Lung (tissue), 12 donors: ENCODE measurements around the gene CLCN6. TPM values are rescaled to one million over a fixed set of nuclear protein-coding genes. Genes with fewer than 3 reads are reported as not detected.

ENCODE experiments used
- ATAC-seq: fragments of 200-7000 bp; cut with Tn5 transposase; one replicate; pipeline ENCODE4 v1.9.1; 2020; ENCODE audit warnings: moderate number of reproducible peaks; ENCODE audit not compliant: insufficient read depth, low FRiP score
- DNase-seq, 3 donors: peaks; one replicate each; pipeline ENCODE4 v3.0.0-alpha.2; 2013 to 2017
- H3K27ac ChIP-seq, 2 donors: one replicate each; pipeline ENCODE4 v1.5.1; 2013; ENCODE audit warnings: mild to moderate bottlenecking in 2 of 2, moderate library complexity in 2 of 2, control low read depth in 1 of 2, inconsistent platforms in 1 of 2, low read depth in 1 of 2, low read length in 1 of 2
- H3K27me3 ChIP-seq, 3 donors: one replicate each; pipeline ENCODE4 v1.5.1; 2013; ENCODE audit warnings: low read length in 2 of 3; ENCODE audit not compliant: control insufficient read depth in 3 of 3, insufficient read depth in 3 of 3
- H3K36me3 ChIP-seq, 4 donors: one replicate each; pipeline ENCODE4 v1.5.1; 2013; ENCODE audit warnings: low read length in 4 of 4, mild to moderate bottlenecking in 1 of 4, moderate library complexity in 1 of 4; ENCODE audit not compliant: control insufficient read depth in 4 of 4, insufficient read depth in 4 of 4
- H3K4me1 ChIP-seq, 5 donors: one replicate each; pipeline ENCODE4 v1.5.1; 2013; ENCODE audit warnings: low read length in 5 of 5, mild to moderate bottlenecking in 2 of 5, moderate library complexity in 1 of 5; ENCODE audit not compliant: control insufficient read depth in 5 of 5, insufficient read depth in 5 of 5
- H3K4me3 ChIP-seq: one replicate; pipeline ENCODE4 v1.5.1; 2013; ENCODE audit warnings: mild to moderate bottlenecking, control low read depth, moderate library complexity
- H3K9ac ChIP-seq, 2 donors: one replicate each; pipeline ENCODE4 v1.5.1; 2013; ENCODE audit warnings: low read length in 2 of 2, control low read depth in 1 of 2; ENCODE audit not compliant: insufficient read depth in 1 of 2
- H3K9me3 ChIP-seq, 4 donors: one replicate each; pipeline ENCODE4 v1.5.1; 2013; ENCODE audit warnings: low read length in 3 of 4, mild to moderate bottlenecking in 1 of 4, moderate library complexity in 1 of 4; ENCODE audit not compliant: control insufficient read depth in 4 of 4, insufficient read depth in 3 of 4
- WGBS, 2 donors: extraction: QIAGEN DNeasy Blood & Tissue Kit; methylation state at CpG; one replicate each; pipeline ENCODE4 v1.1.7; 2013; 5-methylcytosine and 5-hydroxymethylcytosine counted together
- polyA plus RNA-seq, 2 donors: library from polyadenylated mRNA; stranded (reverse); fragments of 200-250 nt; gene quantifications; one replicate each; pipeline ENCODE4 v1.2.1, GENCODE V29; 2013
- total RNA-seq, 2 donors: library from RNA; depleted of rRNA in 1 of 2; stranded (reverse); fragments of >200 nt in 1 of 2; gene quantifications; one replicate each; pipeline ENCODE4 v1.2.1, GENCODE V29; 2014 to 2021
- TF ChIP-seq, protein P1 (sequence below): IDR thresholded peaks from 2 replicates; pipeline ENCODE4 v1.5.1; 2012; ENCODE audit warnings: mild to moderate bottlenecking; ENCODE audit errors: control extremely low read depth, extremely low read depth
- donor health status: control.
- donor health status: control.
- donor health status: Bipolar disorder and iron deficiency.
- donor health status: healthy.
- donor health status: DM: yes; HTN: yes; CAD: no.

CLCN6 gene
- total and polyA plus RNA-seq, 4 donors, result 16.7 to 35.7 (median 18.1) TPM

DNA sequence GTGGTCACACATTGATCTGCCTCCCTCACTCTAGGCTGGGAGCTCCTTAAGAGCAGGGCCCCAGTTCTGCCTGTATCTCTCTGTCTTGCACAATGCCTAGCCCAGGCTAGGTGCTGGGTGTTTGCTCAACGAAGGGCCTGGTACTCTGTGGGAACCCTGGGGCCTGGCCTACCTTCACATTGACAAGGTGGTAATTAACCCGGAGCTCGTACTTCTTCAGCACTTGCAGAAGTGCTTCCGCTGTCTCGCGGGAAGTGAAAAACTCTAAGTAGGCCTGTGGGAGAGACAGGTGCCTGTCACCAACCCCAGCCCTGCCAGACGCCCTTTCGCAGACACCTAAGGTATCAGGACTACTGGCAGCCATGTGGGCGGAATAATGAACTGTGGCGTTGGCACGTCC, 13.9 kb upstream of the CLCN6 start:
- WGBS, 2 donors, result 75 to 86% methylated on average over 11 of the region's 11 CpGs
- H3K36me3 ChIP-seq, result peaks cover 10 to 55% (median 33%) of the 10 kb centered on the region in 4 donors
- H3K27ac ChIP-seq, result peak overlapping the region; percentile 70 to 95
- no peaks in the 10 kb centered on the region for H3K9me3 ChIP-seq
- ATAC-seq, result no peak
- TF ChIP-seq, protein P1, sequence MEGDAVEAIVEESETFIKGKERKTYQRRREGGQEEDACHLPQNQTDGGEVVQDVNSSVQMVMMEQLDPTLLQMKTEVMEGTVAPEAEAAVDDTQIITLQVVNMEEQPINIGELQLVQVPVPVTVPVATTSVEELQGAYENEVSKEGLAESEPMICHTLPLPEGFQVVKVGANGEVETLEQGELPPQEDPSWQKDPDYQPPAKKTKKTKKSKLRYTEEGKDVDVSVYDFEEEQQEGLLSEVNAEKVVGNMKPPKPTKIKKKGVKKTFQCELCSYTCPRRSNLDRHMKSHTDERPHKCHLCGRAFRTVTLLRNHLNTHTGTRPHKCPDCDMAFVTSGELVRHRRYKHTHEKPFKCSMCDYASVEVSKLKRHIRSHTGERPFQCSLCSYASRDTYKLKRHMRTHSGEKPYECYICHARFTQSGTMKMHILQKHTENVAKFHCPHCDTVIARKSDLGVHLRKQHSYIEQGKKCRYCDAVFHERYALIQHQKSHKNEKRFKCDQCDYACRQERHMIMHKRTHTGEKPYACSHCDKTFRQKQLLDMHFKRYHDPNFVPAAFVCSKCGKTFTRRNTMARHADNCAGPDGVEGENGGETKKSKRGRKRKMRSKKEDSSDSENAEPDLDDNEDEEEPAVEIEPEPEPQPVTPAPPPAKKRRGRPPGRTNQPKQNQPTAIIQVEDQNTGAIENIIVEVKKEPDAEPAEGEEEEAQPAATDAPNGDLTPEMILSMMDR, result no peak
- H3K27me3 ChIP-seq, result no peaks in the 10 kb centered on the region
- H3K4me3 ChIP-seq, result no peak overlapping the region
- peaks cover 3 to 53% (median 9%) of the 10 kb centered on the region in 5 donors for H3K4me1 ChIP-seq
- no peak overlapping the region for H3K9ac ChIP-seq
- no peak for DNase-seq

DNA sequence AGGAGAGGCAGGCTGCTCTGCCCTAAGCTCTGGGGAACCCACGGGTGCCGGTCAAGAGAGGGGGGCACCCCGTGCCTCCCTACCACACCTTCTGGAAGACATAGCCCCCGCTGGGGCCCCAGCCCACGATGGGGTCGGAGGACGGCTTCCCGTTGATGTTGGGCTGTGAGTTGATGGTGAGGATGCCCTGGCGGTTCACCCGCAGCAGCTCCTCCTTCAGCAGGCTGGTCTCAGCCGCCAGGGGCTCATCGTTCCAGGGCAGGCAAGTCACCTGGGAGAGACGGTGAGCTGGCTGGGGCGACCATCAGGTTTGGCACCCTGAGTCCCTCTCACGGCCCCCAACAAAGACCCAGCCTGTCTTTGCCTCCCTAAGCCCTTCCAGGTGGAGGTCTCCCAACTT, 12.2 kb upstream of the CLCN6 start:
- Histone ChIP-seq H3K4me1 (peaks cover 0 to 37% (median 0%) of the 10 kb centered on the region in 5 donors), H3K27me3 (no peaks in the 10 kb centered on the region), H3K4me3 (no peak overlapping the region), H3K27ac (peak overlapping the region in 1 of 2 donors; percentile 70), H3K36me3 (peaks cover 10 to 52% (median 34%) of the 10 kb centered on the region in 4 donors), H3K9me3 (no peaks in the 10 kb centered on the region), H3K9ac (no peak overlapping the region)
- TF ChIP-seq, protein P1, result no peak
- ATAC-seq (no peak), DNase-seq (no peak)
- 95 to 96% methylated on average over 15 of the region's 15 CpGs for WGBS, 2 donors

DNA sequence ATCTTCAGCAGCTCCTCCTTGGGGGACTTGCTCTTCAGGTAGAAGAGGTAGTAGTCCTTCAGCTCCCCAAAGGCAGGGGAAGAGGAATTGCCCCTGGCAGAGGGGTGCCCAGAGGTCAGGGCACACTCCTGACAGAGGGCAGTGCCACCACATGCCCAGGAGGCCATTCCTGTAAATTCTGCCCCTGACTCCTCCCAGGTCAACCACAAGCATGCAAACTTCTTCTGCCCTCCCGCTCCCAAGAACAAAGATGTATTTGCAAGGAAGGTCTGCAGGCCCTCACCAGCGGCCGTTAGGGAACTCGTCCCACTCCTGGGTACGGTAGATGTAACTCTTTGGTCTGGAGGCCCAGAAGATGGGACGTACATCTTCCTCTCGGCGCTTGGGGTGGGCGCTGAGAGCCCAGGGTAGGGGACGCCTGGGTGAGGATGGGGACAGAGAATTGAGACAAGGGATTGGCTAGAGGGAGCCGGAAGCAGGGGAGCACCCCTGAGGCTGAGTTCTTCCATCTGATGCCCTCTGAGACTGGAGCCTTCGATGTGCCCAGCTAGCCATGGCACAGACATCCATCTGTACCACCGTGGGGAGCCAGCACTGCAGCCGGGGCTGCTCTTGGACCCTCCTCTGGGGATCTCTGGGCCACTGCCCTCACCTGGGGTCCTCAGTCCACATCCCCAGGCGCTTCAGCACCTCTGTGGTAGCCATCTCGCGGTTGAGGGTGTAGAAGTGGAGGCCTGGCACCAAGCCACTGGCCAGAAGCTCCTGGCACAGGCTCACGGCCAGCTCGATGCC, 11.3 kb upstream of the CLCN6 start:
- TF ChIP-seq, protein P1, result no peak

More for the DNA sequence above, 11.3 kb upstream of the CLCN6 start:
- no peak overlapping the region for H3K9ac ChIP-seq
- H3K4me1 ChIP-seq, result peaks cover 0 to 30% (median 0%) of the 10 kb centered on the region in 5 donors
- H3K4me3 ChIP-seq, result no peak overlapping the region
- H3K27me3 ChIP-seq, result no peaks in the 10 kb centered on the region
- ATAC-seq (no peak), DNase-seq (no peak)
- H3K9me3 ChIP-seq, result no peaks in the 10 kb centered on the region
- 91 to 94% methylated on average over 19 of the region's 19 CpGs for WGBS, 2 donors
- peak overlapping the region in 1 of 2 donors; percentile 70 for H3K27ac ChIP-seq
- peaks cover 10 to 55% (median 34%) of the 10 kb centered on the region in 4 donors for H3K36me3 ChIP-seq
